Activated CD4-positive, alpha-beta T cell treated with anti-CD3 and anti-CD28 coated beads, Interleukin-2, Interleukin-6, amounts not matched to agents 100 ng/mL and 50 ng/mL, durations not matched to agents 16 hours and 8 hours (primary cell): Measurements from ENCODE around the gene OAT.

Source experiments
- DNase-seq: peaks from one replicate; pipeline ENCODE4 v3.0.0-alpha.2; 2020

The OAT gene

DNA sequence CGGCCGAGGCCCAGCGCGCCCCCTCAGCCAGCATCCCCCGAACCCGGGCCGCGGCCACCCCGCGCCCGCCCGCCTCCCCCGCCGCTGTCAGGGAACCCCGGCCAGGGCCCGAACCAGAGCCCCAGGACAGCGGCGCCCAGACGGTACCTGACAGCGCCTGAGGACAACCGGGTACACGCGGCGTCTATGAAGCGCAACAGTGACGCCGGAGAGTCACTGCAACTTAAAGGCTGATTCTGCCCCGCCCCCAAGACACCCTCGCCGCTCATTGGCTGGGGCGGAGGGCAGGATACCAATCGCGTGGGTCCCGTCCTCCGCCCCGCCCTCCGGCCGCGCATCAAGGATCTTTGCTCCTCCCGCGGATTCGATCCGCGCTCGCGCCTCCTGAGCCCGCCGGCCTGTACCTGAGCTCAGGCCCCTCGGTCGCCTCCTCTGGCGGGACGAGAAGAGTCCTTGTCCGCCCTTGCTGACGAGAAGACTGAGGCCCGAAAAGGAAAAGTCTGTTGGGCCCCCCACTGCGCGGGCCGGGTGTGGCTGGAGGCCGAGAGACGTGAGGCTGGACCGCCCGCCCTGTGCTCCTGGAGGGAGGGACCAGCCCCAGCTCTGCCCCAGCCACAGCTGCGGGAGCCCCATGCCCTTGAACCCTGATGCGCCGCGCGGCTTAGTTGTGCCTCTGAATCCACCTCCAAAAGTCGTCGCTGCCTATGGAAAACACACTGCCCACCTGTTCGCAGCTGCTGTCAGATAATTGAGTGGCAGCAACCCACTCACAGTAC is at the start of gene OAT:
OAT (minus strand) TSS at position 198 of the 776 bp plus-strand sequence. CDS start 6,752 bp downstream, outside the sequence.
- DNase-seq: peak; percentile 97

DNA sequence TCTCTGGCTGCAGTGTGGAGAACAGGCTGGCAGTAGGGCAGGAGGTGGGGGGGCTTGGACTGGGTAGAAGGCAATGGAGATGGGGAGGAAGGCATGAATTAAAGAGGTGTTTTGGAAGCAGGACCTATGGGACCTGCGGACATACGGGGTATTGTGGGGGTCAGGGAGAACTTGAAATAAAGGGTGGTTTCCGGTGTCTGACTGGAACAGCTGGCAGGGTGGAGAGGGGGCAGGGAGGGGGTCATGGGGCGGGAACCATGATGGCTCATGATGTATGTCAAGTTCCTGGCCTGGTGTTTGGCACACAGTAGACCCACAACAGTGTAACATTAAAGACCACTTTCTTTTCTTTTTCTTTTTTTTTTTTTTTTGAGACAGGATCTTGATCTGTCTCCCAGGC is 48.4 kb upstream of the OAT start:
- DNase-seq: no peak

DNA sequence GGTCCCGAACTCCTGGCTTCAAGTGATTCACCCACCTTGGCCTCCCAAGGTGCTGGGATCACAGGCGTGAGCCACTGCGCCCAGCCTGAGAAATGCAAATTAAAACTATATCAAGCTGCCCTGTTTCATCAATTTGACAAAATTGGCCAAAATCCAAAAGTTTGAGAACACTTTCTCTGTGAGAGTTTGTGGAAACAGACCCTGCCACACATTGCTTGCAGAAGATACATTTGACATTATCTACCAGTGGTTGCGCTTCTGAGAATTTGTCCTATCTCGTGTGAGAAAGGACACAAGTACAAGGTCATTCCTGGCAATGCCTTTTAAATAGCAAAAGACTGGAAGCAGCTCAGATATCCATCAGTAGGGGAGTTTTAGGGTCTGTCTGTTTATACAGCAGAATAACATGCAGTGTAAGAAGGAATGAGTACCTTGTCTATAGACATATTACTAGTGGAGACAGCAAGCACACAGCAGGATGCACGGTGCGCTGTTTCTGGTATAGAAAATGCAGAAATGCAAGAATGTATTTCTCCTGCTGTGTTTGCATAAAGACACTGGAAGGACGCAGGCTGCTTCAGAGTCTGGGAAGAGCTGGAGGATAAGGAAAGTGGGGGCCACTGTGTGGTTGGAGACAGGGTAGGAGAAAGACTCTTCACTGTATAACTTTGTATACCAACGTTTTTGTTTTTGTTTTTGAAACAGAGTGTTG is 47.2 kb upstream of the OAT start:
- DNase-seq: no peak

DNA sequence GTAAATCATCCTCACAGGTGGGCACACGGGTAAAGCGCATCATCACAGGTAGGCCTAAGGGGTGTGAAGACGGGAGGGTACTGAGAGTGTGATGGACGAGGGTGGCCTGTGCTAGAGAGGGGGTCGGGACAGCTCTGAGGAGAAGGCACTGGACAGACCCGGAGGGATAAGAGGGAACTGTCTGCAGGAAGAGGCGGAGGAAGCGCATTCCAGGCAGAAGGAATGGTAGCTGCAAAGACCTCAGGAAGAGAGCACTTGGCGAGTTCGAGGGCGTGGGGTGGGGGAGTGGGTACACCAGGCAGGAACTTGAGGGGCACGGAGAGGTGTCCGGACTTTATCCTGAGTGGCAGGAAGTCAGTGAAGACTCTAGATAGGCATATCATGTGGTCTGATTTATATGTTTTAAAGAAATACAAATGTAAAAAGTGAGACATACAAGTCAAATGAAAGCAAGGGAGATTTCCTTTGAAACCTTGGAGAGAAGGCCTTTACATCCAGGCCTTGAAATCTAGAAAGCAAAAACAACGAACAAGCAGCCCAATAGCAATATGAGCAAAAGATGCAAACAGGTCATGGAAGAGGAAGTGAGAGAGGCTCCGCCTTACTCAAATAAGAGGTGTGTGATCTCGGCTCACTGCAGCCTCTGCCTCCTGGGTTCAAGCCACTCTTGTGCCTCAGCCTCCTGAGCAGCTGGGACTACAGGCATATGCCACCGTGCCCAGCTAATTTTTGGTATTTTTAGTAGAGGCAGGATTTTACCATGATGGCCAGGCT is 46.5 kb upstream of the OAT start:
- DNase-seq: no peak

DNA sequence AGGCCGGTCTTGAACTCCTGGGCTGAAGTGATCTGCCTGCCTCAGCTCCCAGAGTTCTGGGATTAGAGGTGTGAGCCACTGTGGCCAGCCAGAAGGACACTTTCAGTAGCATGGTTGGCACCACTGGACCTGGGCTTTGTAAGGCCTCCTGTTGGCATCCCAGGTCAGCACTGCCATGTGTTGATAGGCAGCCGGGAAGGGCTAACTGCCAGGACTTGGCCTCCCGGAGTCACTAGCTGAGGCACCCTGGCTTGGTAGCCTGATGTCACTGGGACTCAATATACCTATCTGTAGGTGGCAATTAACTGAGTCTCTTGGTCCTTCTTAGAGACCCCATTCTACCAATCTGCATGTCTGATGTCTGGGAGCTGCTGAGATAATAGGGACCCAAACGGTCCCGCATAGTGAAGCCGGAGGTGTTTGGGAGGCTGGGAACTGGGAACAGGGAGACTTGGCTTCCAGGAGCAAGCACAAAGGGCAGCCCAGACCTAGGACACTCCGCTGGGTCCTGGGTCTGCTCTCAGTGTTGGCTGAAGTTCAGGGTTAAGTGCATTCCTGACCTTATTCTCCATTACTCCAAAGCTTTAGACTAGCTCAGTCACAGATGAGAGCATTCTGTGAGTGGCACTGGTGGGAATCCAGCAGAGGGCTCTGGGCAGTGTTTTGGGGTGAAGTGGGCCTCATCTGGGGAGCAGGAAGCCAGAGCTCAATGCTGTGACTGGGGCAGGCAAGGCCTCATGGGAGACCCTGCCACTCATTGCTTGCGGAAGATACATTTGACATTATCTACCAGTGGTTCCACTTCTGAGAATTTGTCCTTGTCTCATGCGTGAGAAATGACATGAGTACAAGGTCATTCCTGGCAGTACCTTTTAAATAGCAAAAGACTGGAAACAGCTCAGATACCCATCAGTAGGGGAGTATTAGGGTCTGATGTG is 45.6 kb upstream of the OAT start:
- no peak for DNase-seq

DNA sequence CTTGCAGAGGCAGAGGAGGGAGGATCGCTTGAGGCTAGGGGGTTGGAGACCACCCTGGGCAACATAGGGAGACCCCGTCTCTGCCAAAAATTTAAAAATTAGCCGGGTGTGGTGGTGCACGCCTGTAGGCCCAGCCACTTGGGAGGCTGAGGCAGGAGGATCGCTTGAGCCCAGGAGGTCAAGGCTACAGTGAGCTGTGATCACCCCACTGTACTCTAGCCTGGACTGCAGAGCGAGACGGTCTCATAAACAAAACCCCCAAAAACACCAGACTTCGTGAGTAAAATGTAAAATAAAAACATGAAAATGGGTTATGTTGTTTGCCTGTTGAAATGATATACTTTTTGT is 43.6 kb upstream of the OAT start:
- no peak for DNase-seq

DNA sequence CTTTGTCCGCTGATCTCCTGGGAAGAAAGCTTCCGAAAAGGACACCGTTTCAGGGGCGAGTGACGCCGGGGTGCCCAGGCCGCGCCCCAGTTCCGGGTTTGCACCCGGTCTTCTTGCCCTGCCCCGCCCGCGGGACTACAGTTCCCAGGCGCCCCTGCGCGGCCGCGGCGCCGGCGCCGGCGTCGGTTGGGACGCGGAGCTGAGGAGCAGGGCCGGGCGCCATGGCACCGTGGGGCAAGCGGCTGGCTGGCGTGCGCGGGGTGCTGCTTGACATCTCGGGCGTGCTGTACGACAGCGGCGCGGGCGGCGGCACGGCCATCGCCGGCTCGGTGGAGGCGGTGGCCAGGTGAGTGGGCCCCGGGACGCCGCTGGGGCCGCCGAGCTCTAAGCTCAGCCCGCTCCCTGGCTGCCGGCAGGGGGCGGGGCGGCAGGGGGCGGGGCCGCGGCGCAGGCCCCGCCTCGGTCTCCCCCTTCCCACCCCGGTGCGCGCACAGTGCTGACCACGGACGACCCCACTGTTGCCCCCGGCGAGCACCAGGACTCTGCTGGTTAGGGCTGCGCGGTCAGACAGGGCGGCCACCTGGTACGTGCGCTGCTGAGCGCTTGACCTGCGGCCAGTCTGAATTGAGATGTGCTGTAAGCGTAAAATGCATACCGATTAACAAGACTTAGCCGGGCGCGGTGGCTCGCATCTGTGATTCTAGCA is 43.1 kb upstream of the OAT start, which contains the start of gene LHPP:
LHPP (plus strand) TSS at position 182 of the 706 bp plus-strand sequence; CDS start at position 222, 40 bp downstream.
- peak; percentile 93 for DNase-seq

DNA sequence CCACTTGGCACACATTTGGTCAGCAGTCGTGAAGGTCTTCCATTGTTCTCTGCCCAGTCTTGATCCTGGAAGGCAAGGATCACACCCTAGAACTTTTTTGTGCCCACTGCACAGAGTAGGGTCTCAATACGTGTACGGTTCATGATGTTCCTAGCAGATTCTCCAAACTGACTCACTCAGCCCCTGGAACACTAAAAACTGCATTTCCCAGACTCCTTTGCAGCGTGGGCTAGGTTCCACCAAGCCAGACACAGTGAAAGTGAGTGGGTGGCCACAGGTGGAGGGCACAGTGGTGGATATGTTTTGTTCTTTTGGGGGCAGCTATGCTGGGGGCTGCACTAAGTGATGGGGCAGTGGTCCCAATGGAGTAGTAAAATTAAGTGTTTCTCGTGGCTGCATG is 41.4 kb upstream of the OAT start:
- DNase-seq: no peak

DNA sequence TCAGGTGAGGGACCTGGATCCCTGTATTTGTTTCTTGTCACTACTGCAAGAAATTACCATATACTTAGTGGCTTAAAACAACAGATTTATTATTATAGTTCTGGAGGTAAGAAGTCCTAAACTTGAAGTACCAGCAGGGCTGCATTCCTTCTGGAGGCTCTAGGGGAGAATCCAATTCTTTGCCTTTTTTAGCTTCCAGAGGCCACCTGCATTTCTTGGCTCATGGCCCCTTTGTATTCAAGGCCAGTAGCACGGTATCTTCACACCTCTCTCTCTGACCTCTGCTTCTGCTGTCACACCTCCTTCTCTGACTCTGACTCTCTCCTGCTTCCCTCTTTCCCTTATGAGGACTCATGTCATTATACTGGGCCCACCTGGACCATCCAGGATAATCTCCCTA is 40.7 kb upstream of the OAT start:
- DNase-seq: no peak

DNA sequence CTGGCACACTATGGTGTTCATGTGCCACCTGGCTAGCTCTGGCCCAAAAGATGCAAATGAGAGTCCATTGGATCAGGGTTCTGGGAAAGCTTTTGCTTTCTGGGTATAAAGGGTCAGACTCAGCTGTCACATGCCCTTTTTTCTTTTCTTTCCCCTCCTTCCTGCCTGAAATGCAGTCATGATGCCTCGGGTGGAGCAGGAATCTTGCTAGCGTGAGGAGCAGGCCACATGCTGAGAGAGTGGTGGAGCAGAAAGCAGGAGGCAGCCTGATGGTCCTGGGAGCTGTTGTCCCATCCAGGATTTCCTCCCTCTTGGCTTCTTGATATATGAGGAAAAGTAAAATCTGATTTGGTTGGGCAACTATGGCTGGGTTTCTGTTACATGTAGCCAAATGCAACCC is 40.2 kb upstream of the OAT start:
- DNase-seq: no peak

DNA sequence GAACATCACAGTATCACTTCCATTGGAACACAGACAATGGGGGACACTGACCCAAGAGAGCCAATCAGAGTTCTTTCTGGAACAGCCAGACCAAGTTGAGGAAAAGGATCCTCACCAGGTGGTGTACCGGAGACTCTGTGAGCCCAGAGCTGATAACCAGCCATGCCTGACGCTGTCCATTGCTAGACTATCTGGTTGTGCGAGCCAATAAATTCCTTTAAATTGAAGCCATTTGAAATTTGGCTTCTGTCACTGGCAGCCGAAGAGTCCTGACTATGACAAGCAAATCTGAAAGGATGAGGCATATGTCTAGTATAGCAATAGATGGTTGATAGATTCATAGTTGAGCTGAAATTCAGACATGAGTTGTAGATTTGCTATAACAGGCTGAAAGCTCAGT is 39.8 kb upstream of the OAT start:
- DNase-seq: no peak

DNA sequence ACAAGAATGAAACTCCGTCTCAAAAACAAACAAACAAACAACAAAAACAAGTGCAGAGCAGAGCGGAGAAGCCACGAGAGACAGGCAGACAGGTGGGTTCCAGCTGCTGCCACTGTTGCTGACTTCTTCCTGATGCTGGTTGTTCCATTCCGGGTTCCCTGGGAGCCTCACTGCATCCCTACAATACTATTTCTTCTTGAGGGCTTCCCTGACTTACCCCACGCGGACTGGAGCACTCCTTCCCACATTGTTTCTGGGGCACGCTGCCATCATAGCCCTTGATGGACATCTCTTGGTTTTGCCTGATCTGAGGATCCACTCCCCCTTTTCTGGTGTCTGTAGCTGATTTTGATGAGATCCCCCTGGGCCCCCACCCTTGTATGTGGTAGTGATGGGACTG is 36.7 kb upstream of the OAT start:
- no peak for DNase-seq

DNA sequence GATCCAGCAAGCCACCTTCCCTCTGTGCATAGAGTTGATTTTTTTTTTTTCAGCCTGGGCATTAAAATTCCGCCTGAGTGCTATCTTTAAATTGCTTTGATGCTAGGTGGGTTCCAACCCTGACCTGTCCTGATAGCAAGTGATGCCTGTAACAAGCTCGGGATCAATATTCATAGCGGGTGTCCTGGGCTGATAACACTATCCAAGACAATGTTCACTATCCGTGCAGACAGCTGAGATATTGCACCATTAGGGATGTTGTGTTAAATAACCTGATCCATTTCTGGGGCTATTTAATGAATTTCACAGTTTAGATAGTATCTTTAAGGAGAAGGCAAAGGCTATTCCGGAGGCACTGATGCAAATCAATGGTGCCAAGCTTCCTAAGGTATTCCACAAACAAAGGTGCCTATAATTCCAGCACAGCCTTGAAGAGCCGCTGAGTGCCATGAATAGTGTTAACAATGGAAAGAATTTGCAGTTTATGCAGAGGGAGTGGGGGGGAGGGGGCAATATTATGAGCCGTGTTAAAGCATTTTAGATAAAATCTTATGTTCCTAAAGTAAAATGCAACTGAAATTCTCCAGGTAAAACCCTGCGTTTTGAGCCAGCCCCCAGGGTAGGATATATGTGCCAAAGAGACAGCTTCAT is 35.4 kb upstream of the OAT start:
- no peak for DNase-seq

DNA sequence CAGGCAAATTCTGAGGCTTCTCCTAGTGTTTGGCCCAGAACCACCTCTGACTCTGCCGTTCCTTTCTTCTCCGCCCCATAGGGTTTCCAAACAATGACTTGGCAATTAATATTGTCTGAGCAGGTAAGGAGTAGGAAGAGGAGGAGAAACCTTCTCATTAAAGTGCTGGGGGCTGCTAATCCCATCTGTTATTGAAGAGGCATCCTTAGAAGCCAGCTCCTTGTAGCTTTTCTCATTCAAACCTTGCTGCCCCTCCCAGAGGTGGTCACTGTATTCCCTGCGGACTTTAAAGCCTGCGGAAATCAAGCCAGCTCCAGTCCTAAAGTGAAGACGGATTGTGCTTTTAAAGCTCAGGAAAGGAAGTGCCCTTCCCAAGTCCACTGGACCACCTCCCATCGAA is 32.6 kb upstream of the OAT start:
- no peak for DNase-seq

DNA sequence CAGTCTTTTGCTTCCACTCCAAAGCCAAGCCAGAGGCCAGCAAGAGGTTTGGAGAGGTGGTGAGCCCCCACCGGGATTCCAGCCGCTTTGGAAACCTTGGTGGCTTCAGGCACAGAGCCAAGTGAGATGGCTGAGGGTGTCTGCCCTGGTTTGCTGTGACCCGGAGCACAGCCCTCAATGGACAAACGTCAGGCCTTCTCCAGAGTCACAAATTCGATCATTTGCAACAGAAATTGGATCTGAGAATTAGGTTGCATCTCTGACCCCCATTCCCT is 32.0 kb upstream of the OAT start:
- no peak for DNase-seq

DNA sequence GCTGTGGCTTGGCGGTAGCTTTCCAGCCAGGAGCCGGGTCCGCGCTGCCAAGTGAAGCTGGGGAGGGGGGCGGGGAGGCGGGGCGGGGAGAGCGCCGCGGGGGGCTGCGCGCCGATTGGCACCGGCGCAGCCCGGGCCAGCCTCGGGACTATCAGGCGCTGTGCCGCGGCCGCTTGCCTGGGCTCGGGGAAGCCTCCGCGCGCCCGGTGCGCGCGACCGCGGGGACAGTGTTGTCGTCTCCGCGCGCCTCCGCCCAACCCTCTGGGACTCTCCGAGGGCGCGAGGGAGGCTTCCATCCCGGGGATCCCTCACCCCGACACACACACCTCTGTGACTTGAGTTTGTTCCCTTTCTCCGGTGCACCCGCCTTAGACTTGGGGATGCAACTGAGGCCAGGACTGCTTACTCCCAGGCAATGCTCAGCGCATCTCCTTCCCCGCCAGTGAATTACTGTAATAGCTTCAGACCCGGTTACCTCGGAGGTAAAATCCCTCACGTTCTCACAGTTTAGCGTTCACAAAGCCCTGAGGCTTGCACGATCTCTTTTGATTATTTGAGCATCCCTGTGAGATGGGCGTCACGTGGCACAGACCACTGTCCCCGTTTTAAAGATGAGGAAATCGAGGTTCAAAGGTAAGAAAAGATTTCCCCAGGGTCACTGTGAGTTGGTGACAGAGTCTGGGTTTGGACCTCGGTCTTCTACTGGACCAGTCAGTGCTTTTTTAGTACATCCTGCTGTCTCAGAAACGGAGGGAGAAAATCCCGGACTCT is 31.5 kb upstream of the OAT start, which contains the start of gene NKX1-2:
NKX1-2 (minus strand) TSS at position 24 of the 771 bp plus-strand sequence. CDS start 92 bp downstream, outside the sequence.
- no peak for DNase-seq

DNA sequence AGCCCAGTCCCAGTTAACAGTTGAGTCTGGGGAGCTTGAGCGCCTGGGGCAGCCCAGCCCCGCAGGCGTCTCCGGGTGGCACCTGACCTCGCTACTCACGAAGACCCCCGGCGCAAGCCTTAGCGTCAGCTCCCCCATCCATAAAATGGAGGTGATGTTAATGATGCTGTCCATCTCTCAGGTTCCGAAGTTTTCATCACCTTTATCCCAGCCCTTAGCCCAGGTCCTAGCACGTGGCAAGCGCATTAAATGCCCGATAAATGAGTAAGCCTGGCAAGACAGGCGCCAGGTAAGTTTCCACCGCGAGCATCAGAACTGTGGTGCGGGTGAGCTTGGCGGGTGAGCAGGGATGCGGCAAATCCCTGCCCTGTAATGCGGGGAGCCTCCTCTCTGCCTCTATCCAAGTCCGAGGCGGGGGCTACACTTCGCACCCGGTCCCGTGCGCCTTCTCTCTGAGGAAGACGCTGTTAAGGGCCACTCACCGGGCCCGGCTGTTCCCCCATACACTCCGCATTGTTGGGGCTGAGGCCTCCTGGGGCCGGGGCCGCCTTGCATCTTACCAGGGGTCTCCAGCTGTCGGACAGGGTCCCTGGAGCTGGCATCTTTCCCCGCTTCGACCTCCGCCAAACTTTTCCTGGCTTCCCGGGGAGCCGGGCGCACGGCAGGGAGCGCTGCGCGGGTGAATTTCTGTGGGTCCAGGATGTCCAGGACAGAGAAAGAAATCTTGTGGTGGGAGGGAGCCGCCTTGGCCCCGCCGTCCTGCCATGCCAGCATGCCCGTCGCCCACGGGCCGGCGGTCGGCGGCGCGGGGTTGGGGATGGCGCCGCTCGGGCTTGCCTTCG is 30.7 kb upstream of the OAT start:
- DNase-seq: no peak

DNA sequence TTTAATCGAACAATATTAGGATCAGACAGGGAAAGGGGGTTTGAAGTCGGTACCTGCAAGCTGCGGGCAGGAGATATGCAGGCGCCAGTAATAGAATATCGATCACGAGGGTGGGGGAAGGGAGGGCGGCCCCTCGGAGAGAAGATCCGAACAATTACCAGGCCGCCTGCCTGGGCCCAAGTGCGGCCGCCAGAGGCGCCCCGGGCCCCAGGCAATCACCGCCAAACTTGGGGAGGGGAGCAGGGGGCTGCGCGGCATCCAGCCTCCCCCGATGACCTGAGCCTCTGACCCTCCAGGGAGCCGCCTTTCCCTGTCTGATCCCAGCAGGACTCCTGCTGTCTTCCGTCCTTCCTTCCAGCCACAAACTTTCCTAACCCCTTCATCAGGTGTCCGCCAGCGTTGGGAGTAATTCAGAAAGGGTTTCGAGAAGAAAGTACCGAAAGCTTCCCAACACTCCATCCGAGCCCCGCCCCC is 30.0 kb upstream of the OAT start:
- no peak for DNase-seq

DNA sequence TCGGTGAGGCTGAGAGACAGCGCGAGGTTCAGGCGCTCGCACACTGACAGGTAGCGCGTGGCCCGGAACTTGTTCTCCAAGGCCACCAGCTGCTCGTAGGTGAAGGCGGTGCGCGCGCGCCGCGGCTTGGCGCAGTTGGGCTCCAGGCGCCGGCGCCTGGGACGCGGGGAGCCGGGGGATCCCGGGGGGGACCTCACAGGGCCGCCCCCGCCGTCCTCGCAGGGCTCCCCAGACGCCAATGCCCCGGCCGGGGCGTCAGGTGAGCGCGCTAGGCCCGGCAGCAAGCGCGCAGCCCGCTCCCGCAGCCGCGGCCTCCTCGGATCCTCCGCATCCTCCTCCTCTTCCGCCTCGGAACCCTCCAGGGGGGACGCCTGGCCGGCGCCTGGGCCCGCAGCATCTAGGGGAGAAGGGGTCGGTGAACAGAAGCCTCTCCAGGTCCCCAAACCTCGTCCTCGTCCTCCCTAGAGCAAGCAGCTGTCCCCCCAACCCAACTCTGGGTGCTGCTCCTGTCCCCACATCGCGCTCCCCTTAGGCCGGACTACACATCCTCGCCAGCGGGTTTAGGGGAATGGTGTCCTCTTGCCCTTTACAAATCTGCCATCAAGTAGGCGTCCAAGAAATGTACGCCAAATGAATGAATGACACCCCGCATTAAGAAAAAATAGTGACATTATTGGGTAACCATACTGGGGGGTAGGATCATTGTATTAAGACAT is 29.2 kb upstream of the OAT start:
- no peak for DNase-seq
